ENCODE results near the gene MT1A.
"Not testable (repeated sequence)": the region's sequence is repeated elsewhere in the genome, so short reads cannot be mapped to it uniquely, and the experiment has no call there.

Gene MT1A

DNA sequence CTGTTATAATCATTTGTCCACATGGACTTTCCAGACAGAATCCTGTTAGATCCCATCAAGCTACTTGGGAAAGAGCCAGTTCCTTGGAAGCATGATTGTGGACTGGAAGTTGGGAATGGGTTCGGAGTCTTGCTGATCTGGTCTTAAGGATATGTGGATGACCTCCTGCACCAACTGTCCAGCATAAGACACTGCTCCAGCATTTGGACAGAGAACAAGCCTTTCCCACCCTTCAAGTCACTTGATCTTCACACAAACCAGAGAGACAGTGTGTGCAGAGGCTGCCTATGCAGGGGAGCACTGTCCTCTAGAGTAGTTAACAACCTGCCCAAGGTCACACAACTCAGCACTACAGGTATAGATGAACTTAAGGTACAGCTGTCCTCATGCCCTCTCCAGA is 7.4 kb downstream of the MT1A start:
- no peak overlapping the region for H3K27ac ChIP-seq

GRCh38 chr16:56647641-56648431 is 9.4 kb downstream of the MT1A start:
- no peak overlapping the region for H3K27ac ChIP-seq

More for the DNA sequence above, 7.4 kb downstream of the MT1A start:
- H3K4me3 ChIP-seq: no peak overlapping the region

GRCh38 chr16:56649271-56649670 is 10.8 kb downstream of the MT1A start:
- no peak overlapping the region for H3K27ac ChIP-seq

More at GRCh38 chr16:56647641-56648431, 9.4 kb downstream of the MT1A start:
- H3K4me3 ChIP-seq: no peak overlapping the region

GRCh38 chr16:56649820-56650219 is 11.4 kb downstream of the MT1A start:
- H3K4me3 ChIP-seq: no peak overlapping the region
- no peak overlapping the region for H3K27ac ChIP-seq

More at GRCh38 chr16:56649271-56649670, 10.8 kb downstream of the MT1A start:
- no peak overlapping the region for H3K4me3 ChIP-seq

GRCh38 chr16:56651586-56651985 is 13.1 kb downstream of the MT1A start, which contains the start of gene MT1B:
Gene MT1B (plus strand): TSS chr16:56651886. CDS start chr16:56651954, 68 bp downstream.
- Histone ChIP-seq H3K27ac (no peak within 1 kb of the TSS), H3K4me3 (no peak within 1 kb of the TSS)

GRCh38 chr16:56652600-56652999 is 14.1 kb downstream of the MT1A start:
- no peak overlapping the region for H3K4me3 ChIP-seq
- H3K27ac ChIP-seq: no peak overlapping the region

- H3K4me3 ChIP-seq: no peak overlapping the region
- H3K27ac ChIP-seq: no peak overlapping the region
Observed at GRCh38 chr16:56653218-56653617, 14.8 kb downstream of the MT1A start.

- Histone ChIP-seq H3K27ac (peak within 1 kb of the TSS in 20 of 21 experiments; percentile 7 to 83 (median 69)), H3K4me3 (peak within 1 kb of the TSS; percentile 31 to 66 (median 52))
Observed at GRCh38 chr16:56657555-56658326, 19.3 kb downstream of the MT1A start, which contains the start of gene MT1F. Gene MT1F (plus strand): TSS chr16:56657959. CDS start chr16:56658059, 100 bp downstream.

- Histone ChIP-seq H3K4me3 (peak overlapping the region; percentile 31 to 66 (median 52)), H3K27ac (peak overlapping the region in 13 of 21 experiments; percentile 7 to 79 (median 71))
Observed at GRCh38 chr16:56658327-56658875, 19.9 kb downstream of the MT1A start.

DNA sequence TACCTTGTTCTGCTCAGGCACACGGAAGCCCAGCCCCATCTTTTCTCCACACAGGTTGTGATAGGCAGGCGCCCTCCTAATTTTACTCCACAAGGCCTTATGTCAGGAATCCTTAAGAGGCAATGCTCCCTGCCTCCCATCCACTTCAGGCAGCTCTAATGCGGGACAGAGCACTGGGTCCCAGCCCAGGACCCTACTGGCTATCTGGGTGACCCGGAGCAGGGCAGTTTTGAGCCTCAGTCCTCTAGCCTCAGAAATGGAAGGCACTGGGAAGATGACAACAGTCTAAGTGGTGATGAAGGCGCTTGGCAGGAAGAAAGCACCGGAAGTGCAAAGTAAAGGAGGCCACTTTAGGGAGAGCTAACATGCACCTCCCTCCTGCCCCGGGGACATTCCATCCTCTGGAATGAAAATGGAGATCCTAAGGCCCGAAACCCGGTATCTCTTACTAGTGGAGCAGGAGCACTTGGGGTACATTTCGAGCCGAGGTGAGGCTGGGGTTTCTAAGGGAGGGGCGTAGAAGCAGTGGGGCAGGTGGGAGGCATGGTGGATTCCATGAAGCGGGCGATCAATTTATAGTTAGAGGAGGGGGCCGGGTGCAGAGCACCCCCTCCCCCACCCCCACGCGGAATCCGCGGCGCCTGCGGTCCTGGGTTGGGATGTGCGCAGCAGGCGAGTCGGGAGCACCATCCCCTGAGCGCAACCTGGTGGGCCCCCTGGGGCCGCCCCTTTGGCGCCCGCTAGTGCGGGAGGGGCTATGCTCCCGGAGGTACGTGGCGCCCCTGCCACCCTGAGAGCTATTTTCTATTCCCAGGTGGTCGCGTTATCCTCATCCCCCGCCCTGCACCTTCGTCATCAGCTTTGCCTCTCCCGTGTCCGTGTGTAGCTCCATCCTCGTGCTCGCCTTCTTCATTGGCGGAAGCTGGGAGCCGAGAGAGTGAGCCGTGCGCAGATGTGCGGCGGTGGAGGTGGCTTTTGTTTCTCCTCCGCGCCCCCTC is 24.2 kb downstream of the MT1A start:
- peak overlapping the region in 4 of 7 experiments; percentile 10 to 27 (median 19) for H3K4me3 ChIP-seq

DNA sequence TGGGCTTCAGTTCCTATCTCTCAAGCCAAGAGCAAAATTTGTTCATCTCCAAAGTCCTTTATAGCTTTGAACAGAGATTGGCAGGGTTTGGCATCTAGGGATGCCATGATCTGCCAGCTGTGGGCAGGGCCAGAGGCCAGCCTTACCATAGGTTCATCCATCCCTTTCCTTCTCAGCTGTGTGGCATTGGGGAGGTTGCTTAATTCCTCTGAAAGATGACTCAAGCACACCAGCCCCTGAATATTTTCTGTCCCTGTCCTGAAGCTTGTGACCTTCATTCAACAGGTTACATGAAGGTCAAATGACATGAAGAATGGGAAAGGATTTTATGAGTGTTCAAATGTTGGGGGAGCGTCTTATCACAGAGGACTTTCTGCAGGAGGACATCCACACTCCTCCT is 26.0 kb downstream of the MT1A start:
- no peak overlapping the region for H3K4me3 ChIP-seq
- H3K27ac ChIP-seq: no peak overlapping the region

More for the DNA sequence above, 24.2 kb downstream of the MT1A start:
- peak overlapping the region in 4 of 21 experiments; percentile 2 to 27 (median 16) for H3K27ac ChIP-seq

DNA sequence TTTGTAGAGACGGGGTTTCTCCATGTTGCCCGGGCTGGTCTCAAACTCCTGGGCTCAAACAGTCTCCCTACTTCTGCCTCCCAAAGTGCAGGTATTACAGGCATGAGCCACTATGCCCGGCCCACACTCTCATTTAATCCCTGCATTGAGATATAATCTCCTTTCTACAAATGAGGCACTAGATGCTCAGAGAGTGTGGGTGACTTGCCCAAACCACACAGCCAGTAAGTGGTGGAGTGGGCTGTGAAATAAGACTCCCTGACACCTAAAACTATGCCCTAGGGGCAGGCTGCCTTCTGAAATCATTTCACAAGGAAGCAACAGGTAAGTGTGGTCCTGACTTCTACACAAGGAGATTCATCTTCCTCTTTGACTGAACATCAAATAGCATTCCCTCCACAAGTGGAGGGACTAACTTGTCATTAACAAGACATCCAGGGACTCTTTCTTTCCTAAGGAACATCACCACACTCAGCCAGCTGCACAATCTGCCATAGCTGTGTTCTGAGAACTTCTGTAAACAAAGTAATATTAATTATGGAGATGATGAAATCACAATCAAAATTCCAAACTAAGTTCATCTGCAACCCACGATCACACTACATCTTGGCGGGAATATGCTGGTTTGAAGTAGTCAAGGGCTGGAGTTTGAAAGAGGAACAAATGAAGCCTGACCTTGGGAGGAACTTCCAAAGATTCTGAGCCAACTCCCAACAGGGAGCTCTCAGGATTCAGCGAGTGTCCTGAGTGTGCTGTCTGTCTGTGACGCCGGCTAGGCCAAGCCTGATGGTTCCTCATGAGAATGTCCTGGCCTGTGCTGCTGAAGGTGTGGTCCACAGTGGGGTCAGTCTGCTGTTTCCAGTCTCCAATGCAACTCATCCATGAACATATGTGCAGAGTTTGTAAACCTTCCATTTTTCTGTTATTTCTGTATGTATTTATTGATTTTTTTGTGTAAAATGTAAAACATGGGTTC is 27.1 kb downstream of the MT1A start:
- not testable (repeated sequence) for H3K4me3 ChIP-seq, H3K27ac ChIP-seq

DNA sequence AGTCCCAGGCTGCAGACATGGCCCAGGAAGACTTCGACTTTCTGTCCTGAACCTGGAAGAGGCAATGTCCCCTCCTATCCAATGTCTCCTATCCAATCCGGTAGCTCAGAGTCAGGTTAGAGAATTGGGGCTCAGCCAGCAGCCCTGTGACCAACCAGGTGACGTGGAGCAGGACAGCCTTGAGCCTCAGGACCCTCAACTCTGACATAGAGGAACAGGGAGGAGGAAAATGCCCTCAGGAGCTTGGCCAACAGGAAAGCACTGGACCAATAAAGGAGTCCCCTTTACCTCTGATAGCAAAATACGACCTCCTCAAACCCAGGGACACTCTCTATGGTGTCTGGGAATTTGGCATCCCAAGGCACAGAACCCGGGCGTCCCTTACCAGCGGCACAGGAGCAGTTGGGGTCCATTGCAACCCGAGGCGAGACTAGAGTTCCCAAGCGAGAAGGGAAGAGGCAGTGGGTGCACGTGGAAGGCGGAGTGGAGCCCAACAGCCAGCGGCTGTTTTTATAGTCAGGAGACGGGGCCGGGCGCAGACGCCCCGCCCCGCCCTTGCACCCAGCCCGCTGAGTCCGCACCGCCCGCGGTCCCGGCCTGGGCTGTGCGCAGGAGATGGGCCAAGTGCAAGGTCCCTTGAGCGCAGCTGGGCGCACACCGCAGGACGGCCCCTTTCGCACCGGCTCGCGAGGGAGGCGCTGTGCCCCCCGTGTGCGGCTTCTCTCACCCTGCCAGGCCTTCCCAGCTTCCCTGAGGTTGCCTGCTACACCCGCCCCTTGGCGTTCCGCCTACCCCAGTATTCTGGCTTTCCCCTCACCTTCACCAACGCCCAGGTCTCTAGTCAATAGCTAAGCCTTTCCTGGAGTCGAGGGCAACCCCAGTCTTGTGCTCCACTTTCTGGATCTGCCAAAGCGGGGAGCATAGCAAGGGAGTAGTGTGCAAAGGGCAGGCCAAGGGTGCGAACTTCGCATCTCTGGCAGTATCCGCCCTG is 29.4 kb downstream of the MT1A start, which contains the start of gene MT1G:
TSS of gene MT1G (minus strand) at position 485 of the 991 bp plus-strand sequence. CDS start at position 413, 72 bp downstream.
- Histone ChIP-seq H3K27ac (peak within 1 kb of the TSS in 1 of 21 experiments; percentile 39), H3K4me3 (peak within 1 kb of the TSS in 3 of 7 experiments; percentile 20 to 30 (median 24))

DNA sequence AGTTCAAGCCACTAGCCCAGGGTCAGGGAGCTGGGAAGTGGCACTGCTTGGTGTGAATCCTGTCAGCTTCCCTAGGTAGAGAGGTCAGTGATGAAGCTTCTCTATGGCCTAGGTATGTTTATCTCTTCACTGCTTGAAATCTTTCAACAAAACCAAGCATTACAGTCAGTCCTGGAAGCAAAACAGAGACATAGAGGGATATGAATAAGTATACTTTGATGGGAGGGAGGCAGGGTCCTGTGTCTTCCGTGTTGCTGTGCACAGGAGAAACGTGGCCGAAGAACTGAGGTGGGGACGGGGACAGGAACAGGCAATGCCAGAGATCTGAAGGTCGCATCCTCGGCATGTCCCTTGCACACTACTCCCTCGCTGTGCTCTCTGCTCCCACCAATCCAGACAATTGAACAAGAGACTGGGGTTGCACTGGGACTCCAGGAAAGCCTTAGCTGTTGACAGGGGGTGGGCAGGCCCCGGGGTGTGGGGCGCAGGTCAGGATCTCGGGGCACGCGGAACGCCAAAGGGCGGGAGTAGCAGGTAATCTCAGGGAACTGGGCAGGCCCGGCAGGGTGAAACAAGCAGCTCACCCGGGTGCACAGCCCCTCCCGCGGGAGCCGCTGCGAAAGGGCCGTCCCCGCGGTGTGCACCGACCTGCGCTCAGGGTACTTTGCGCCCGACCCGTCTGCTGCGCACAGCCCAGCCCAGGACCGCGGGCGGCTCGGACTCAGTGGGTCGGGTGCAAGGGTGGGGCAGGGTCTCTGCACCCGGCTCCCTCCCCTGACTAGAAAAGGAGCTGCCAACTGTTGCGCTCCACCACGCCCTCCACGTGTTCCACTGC is 30.8 kb downstream of the MT1A start, which contains the start of gene MT1H:
TSS of gene MT1H (plus strand) at position 810 of the 835 bp plus-strand sequence. CDS start 71 bp downstream, outside the sequence.
- H3K27ac ChIP-seq: no peak within 1 kb of the TSS
- peak within 1 kb of the TSS in 1 of 7 experiments; percentile 2 for H3K4me3 ChIP-seq

Measured in skin epidermis (tissue), 12 donors.